BLaER1 treated with 17β-estradiol and CSF1 and Interleukin-3, amounts not matched to agents 10 nM and 100 nM (cell line): ENCODE measurements around the gene NTM.

Experiments
- H3K27ac ChIP-seq, 11 experiments: shearing (Covaris generic); formaldehyde crosslinking; 2 replicates each; pipeline ENCODE4 v1.8.1; 2022
- H3K27me3 ChIP-seq, 11 experiments: shearing (Covaris generic); formaldehyde crosslinking; 2 replicates each; pipeline ENCODE4 v1.8.1; 2022
- H3K36me3 ChIP-seq, 11 experiments: shearing (Covaris generic); formaldehyde crosslinking; 2 replicates each; pipeline ENCODE4 v1.8.1; 2022
- H3K4me1 ChIP-seq, 10 experiments: shearing (Covaris generic); formaldehyde crosslinking; 2 replicates each; pipeline ENCODE4 v1.8.1; 2022
- H3K4me2 ChIP-seq, 11 experiments: shearing (Covaris generic); formaldehyde crosslinking; 2 replicates each; pipeline ENCODE4 v1.8.1; 2022
- H3K4me3 ChIP-seq, 10 experiments: shearing (Covaris generic); formaldehyde crosslinking; 2 replicates each; pipeline ENCODE4 v1.8.1; 2022
- H3K9ac ChIP-seq, 11 experiments: shearing (Covaris generic); formaldehyde crosslinking; 2 replicates each; pipeline ENCODE4 v1.8.1; 2022
- H3K9me3 ChIP-seq, 11 experiments: shearing (Covaris generic); formaldehyde crosslinking; replicated peaks in 1 of 11; 2 replicates each; pipeline ENCODE4 v1.8.1; 2022
- H4K20me1 ChIP-seq, 11 experiments: shearing (Covaris generic); formaldehyde crosslinking; 2 replicates each; pipeline ENCODE4 v1.8.1; 2022
- Cebpa-rat ChIP-seq, 11 experiments: shearing (Covaris generic); IDR thresholded peaks; 2 replicates each; pipeline ENCODE4 v1.8.1; 2022

NTM gene

GRCh38 chr11:132289590-132290256 lies 919.3 kb downstream of the NTM start:
- no peak overlapping the region for H3K27ac ChIP-seq
- no peak overlapping the region for H3K9ac ChIP-seq
- no peak for TF ChIP-seq Cebpa-rat (IDR thresholded peaks at IDR 0.05)
- H3K4me2 ChIP-seq, result peak overlapping the region in 3 of 11 experiments; percentile 40 to 62 (median 45); a peak in 6 of 22 replicates
- no peak overlapping the region for H3K4me3 ChIP-seq
- H3K27me3 ChIP-seq, result no peaks in the 10 kb centered on the region
- H4K20me1 ChIP-seq, result no peaks in the 10 kb centered on the region
- peaks cover 0 to 2% (median 0%) of the 10 kb centered on the region in 11 experiments; a peak in 1 of 22 replicates for H3K9me3 ChIP-seq
- H3K36me3 ChIP-seq, result no peaks in the 10 kb centered on the region
- H3K4me1 ChIP-seq, result peaks cover 0 to 9% (median 0%) of the 10 kb centered on the region in 10 experiments; a peak in 5 of 20 replicates

- Histone ChIP-seq H3K36me3 (no peaks in the 10 kb centered on the region), H3K4me2 (no peak overlapping the region), H3K27ac (no peak overlapping the region), H3K9me3 (peaks cover 0 to 2% (median 0%) of the 10 kb centered on the region in 11 experiments; a peak in 1 of 22 replicates), H3K27me3 (no peaks in the 10 kb centered on the region), H3K4me1 (peaks cover 0 to 9% (median 0%) of the 10 kb centered on the region in 10 experiments; a peak in 5 of 20 replicates), H3K9ac (no peak overlapping the region), H3K4me3 (no peak overlapping the region), H4K20me1 (no peaks in the 10 kb centered on the region)
- no peak for TF ChIP-seq Cebpa-rat (IDR thresholded peaks at IDR 0.05)
These were observed 923.2 kb downstream of the NTM start for GRCh38 chr11:132293586-132293985.

DNA sequence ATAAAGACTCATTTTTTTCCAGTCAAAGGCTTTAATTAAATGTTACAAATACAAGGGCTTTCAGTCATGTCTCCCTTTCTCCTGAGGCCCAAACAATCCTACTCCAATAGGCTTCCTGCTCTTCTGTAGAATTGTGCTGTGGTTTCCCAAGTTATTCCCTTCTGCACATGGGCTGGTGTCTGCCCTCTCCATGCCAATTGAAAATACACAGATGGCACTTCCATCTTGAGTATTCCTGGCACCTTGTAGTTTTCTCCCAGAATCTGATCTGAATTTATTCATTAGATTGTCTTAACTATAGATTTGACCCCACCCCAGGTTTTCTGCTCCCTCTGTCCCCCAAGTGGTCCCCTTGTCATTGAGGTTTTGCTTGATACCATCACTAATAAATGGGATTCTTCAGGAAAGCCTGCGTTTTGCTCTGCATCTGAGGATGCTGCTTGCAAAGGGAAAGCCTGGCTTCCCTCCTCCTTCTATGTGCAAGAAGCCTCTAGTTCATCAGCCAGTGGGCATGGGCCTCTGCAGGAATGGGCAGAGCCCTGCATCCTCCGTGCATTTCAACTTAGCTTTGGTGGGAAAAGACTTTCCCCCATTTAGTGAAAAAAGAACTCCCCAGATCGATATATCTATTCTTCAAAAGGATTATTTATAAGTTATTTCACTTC lies 926.7 kb downstream of the NTM start:
- Histone ChIP-seq H3K27ac (no peak overlapping the region), H3K4me1 (no peaks in the 10 kb centered on the region)
- no peak for TF ChIP-seq Cebpa-rat (IDR thresholded peaks at IDR 0.05)

DNA sequence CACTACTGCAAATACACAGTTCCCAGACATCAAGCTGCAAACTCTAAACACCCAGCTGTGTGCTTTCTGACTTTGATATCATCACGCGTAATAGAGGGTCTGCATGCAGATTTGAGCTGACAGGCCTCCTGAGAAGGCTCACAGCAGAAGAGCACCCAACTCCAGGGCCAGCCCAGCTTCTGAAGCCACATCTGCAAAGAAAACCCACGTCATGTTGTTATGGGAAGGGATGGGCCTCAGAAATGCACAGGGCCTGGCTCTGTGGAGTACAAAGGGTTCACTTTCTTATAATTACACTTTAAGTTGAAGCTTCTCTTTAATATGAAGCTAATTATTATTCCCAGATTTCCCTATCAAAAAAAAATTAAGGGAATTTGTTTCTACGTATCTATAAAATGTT lies 927.9 kb downstream of the NTM start:
- Histone ChIP-seq H3K27ac (no peak overlapping the region), H4K20me1 (no peaks in the 10 kb centered on the region), H3K4me3 (no peak overlapping the region), H3K9ac (no peak overlapping the region), H3K27me3 (no peaks in the 10 kb centered on the region), H3K4me1 (no peaks in the 10 kb centered on the region), H3K9me3 (peaks cover 0 to 13% (median 5%) of the 10 kb centered on the region in 11 experiments; a peak in 11 of 22 replicates), H3K4me2 (no peak overlapping the region), H3K36me3 (no peaks in the 10 kb centered on the region)
- TF ChIP-seq Cebpa-rat (IDR thresholded peaks at IDR 0.05), result no peak

More for the DNA sequence above, 926.7 kb downstream of the NTM start:
- Histone ChIP-seq H3K9me3 (peaks cover 0 to 13% (median 5%) of the 10 kb centered on the region in 11 experiments; a peak in 11 of 22 replicates), H3K9ac (no peak overlapping the region), H4K20me1 (no peaks in the 10 kb centered on the region), H3K36me3 (no peaks in the 10 kb centered on the region), H3K27me3 (no peaks in the 10 kb centered on the region), H3K4me3 (no peak overlapping the region), H3K4me2 (no peak overlapping the region)

DNA sequence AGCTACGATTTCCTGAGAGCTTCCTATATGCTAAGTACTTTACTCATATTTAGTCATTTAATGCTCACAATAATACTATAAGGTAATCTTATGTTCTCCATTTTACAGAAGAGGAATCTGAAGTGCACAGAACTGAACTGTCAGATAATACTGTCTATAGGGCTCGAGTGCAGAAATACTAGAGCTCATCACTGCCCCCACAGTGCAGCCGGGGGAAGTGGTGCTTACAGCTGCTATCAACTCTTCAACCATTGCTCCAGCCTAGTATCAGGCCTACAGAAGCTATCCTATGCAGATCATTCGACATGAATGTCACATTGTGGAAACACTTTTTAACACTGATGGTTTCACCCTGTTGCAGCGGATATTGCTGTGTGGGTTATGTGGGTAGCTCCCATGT lies 929.9 kb downstream of the NTM start:
- no peaks in the 10 kb centered on the region for H4K20me1 ChIP-seq

DNA sequence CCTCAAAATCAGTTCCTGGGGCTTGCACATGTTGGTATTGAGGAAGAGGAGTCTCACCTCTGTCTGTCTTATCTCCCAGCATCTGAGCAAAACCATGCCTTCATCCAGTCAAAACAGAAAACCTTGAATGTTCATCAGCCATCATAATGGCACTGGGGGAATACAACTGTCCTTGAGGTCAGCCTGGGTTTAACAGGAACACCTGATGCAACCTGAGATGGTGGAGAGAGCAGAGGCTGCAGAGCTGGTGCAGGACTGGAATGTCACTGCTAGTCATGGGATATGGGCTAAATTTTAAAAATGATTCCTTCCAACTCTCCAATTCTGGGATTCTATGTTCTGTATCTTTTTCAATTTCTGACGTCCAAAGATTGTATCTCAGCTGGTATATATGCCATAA lies 931.0 kb downstream of the NTM start:
- H3K4me1 ChIP-seq, result no peaks in the 10 kb centered on the region
- H3K4me3 ChIP-seq, result no peak overlapping the region
- no peaks in the 10 kb centered on the region for H3K36me3 ChIP-seq
- H3K27me3 ChIP-seq, result no peaks in the 10 kb centered on the region
- H3K9me3 ChIP-seq, result peaks cover 0 to 13% (median 5%) of the 10 kb centered on the region in 11 experiments; a peak in 11 of 22 replicates
- no peaks in the 10 kb centered on the region for H4K20me1 ChIP-seq
- H3K27ac ChIP-seq, result no peak overlapping the region
- H3K9ac ChIP-seq, result no peak overlapping the region
- no peak for TF ChIP-seq Cebpa-rat (IDR thresholded peaks at IDR 0.05)
- H3K4me2 ChIP-seq, result no peak overlapping the region

More for the DNA sequence above, 929.9 kb downstream of the NTM start:
- Histone ChIP-seq H3K27ac (no peak overlapping the region), H3K4me1 (no peaks in the 10 kb centered on the region), H3K9ac (no peak overlapping the region), H3K4me3 (no peak overlapping the region), H3K4me2 (no peak overlapping the region), H3K27me3 (no peaks in the 10 kb centered on the region), H3K36me3 (no peaks in the 10 kb centered on the region), H3K9me3 (peaks cover 0 to 13% (median 5%) of the 10 kb centered on the region in 11 experiments; a peak in 11 of 22 replicates)
- no peak for TF ChIP-seq Cebpa-rat (IDR thresholded peaks at IDR 0.05)

DNA sequence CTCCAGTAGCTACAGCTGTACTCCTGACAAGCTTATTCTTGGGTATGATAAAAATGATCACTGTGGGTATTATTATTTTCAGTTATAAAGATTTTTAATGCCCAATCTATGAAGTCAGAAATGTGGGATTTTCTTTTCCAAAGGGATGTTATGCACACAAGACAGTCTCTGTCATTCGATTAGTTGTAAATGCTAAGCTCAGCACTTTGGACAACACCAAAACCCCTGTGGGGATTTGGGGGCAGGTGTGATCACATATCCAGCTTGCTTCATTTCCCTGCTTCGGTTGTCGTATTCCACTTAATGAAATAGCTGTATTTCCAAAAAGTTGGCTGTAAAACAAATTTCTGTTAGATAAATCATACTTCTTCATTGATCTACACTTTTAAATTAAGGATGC lies 931.5 kb downstream of the NTM start:
- no peak for TF ChIP-seq Cebpa-rat (IDR thresholded peaks at IDR 0.05)
- Histone ChIP-seq H4K20me1 (no peaks in the 10 kb centered on the region), H3K4me2 (no peak overlapping the region), H3K9me3 (peaks cover 0 to 13% (median 5%) of the 10 kb centered on the region in 11 experiments; a peak in 11 of 22 replicates), H3K36me3 (no peaks in the 10 kb centered on the region), H3K4me3 (no peak overlapping the region), H3K27ac (no peak overlapping the region), H3K4me1 (no peaks in the 10 kb centered on the region), H3K9ac (no peak overlapping the region), H3K27me3 (no peaks in the 10 kb centered on the region)

DNA sequence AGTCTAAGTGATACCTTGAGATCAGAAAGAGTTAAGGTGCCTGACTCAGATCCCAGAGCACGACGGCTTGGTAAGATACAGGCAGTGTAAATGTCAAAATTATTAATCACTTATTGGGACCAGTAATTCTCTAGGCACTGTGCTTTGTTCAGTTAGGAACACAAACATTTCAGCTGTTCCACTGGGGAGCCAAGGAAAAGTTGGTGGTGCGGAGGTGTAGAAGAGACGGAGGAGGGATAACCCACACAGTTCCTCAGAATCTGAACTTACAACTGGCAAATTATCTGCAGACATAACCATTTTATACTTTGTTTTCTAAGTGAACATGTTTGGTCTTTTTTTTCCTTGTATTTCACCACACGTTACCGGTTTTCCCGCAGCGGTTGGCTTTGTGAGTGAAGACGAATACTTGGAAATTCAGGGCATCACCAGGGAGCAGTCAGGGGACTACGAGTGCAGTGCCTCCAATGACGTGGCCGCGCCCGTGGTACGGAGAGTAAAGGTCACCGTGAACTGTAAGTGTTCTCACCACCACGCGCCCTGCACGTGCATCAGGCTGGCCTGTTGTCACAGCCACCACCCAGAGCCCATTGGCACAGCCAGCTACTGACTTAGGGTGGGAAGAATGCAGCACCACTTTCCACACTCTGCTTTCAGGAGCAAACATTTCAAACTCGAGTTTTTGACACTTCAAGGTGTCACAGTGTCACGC lies 937.0 kb downstream of the NTM start:
- Histone ChIP-seq H3K9me3 (no peaks in the 10 kb centered on the region; a peak in 1 of 22 replicates), H3K27me3 (no peaks in the 10 kb centered on the region), H4K20me1 (no peaks in the 10 kb centered on the region), H3K4me3 (no peak overlapping the region), H3K4me1 (no peaks in the 10 kb centered on the region), H3K4me2 (no peak overlapping the region), H3K9ac (no peak overlapping the region), H3K27ac (no peak overlapping the region), H3K36me3 (no peaks in the 10 kb centered on the region)
- no peak for TF ChIP-seq Cebpa-rat (IDR thresholded peaks at IDR 0.05)
